Mesenchymal stem cell (in vitro differentiated cells and primary cell): ENCODE results near the gene EVA1B.

Experiments
- DNase-seq: peaks from one replicate; pipeline ENCODE4 v3.0.0-alpha.2; 2013
- H2AFZ ChIP-seq: one replicate; pipeline ENCODE4 v1.6.1; 2013; ENCODE audit warnings: low read depth, mild to moderate bottlenecking, control low read depth, inconsistent platforms, low read length, moderate library complexity
- H2AK5ac ChIP-seq: 2 replicates; pipeline ENCODE4 v1.6.1; 2013; ENCODE audit warnings: low read length, moderate library complexity, mild to moderate bottlenecking, inconsistent platforms; ENCODE audit not compliant: severe bottlenecking
- H2BK120ac ChIP-seq: one replicate; pipeline ENCODE4 v1.6.1; 2013; ENCODE audit warnings: low read depth, mild to moderate bottlenecking, inconsistent platforms, low read length, moderate library complexity
- H2BK12ac ChIP-seq, 2 experiments: one replicate each; pipeline ENCODE4 v1.6.1; 2013; ENCODE audit warnings: inconsistent platforms in 2 of 2, low read length in 2 of 2, mild to moderate bottlenecking in 2 of 2, moderate library complexity in 2 of 2, control low read depth in 1 of 2
- H2BK15ac ChIP-seq: one replicate; pipeline ENCODE4 v1.6.1; 2013; ENCODE audit warnings: mild to moderate bottlenecking, low read depth, inconsistent platforms; ENCODE audit not compliant: poor library complexity, severe bottlenecking
- H2BK5ac ChIP-seq: 2 replicates; pipeline ENCODE4 v1.6.1; 2013; ENCODE audit warnings: low read depth, mild to moderate bottlenecking, low read length, control low read depth, inconsistent platforms; ENCODE audit not compliant: poor library complexity, severe bottlenecking
- H3K14ac ChIP-seq, 2 experiments: one replicate each; pipeline ENCODE4 v1.6.1; 2013; ENCODE audit warnings: inconsistent platforms in 2 of 2, low read length in 2 of 2, control low read depth in 1 of 2, mild to moderate bottlenecking in 1 of 2, moderate library complexity in 1 of 2
- H3K18ac ChIP-seq, 2 experiments: one replicate each; pipeline ENCODE4 v1.6.1; 2013; ENCODE audit warnings: inconsistent platforms in 2 of 2, low read length in 2 of 2, control low read depth in 1 of 2, low read depth in 1 of 2, mild to moderate bottlenecking in 1 of 2
- H3K23ac ChIP-seq, 2 experiments: one replicate each; pipeline ENCODE4 v1.6.1; 2013; ENCODE audit warnings: inconsistent platforms in 2 of 2, low read length in 2 of 2, mild to moderate bottlenecking in 2 of 2, moderate library complexity in 2 of 2, control low read depth in 1 of 2
- H3K27ac ChIP-seq: 2 replicates; pipeline ENCODE4 v1.5.1; 2013; ENCODE audit warnings: mild to moderate bottlenecking, moderate library complexity, low read length, control low read depth, inconsistent platforms; ENCODE audit not compliant: poor library complexity, severe bottlenecking
- H3K27me3 ChIP-seq, 2 experiments: 2 replicates each; pipeline versions ENCODE4 v1.6.1 to v1.7.0; 2013; ENCODE audit warnings: low read length in 2 of 2, mild to moderate bottlenecking in 2 of 2, moderate library complexity in 2 of 2, control low read depth in 1 of 2, inconsistent platforms in 1 of 2; ENCODE audit not compliant: control insufficient read depth in 1 of 2, insufficient read depth in 1 of 2
- H3K36me3 ChIP-seq, 2 experiments: 2 replicates each; pipeline versions ENCODE4 v1.6.1 to v1.7.0; 2013; ENCODE audit warnings: low read length in 2 of 2, control low read depth in 1 of 2, inconsistent platforms in 1 of 2, low read depth in 1 of 2, mild to moderate bottlenecking in 1 of 2; ENCODE audit not compliant: insufficient read depth in 2 of 2, control insufficient read depth in 1 of 2
- H3K4ac ChIP-seq, 2 experiments: one replicate each; pipeline ENCODE4 v1.6.1; 2013; ENCODE audit warnings: inconsistent platforms in 2 of 2, low read length in 2 of 2, mild to moderate bottlenecking in 2 of 2, moderate library complexity in 2 of 2, control low read depth in 1 of 2, low read depth in 1 of 2
- H3K4me1 ChIP-seq: 2 replicates; pipeline ENCODE4 v1.6.1; 2013; ENCODE audit warnings: low read depth, low read length, control low read depth; ENCODE audit not compliant: control insufficient read depth, insufficient read depth
- H3K4me2 ChIP-seq: 2 replicates; pipeline ENCODE4 v1.6.1; 2013; ENCODE audit warnings: low read length, mild to moderate bottlenecking, inconsistent platforms; ENCODE audit not compliant: poor library complexity, severe bottlenecking
- H3K4me3 ChIP-seq, 2 experiments: 2 replicates each; pipeline versions ENCODE4 v1.5.1 to v1.7.0; 2013; ENCODE audit warnings: low read length in 2 of 2, mild to moderate bottlenecking in 2 of 2, control low read depth in 1 of 2, low read depth in 1 of 2; ENCODE audit not compliant: insufficient read depth in 1 of 2
- H3K79me1 ChIP-seq: replicated peaks from 2 replicates; pipeline ENCODE4 v1.6.1; 2013; ENCODE audit warnings: mild to moderate bottlenecking, control low read depth, low read length, inconsistent platforms; ENCODE audit not compliant: poor library complexity, severe bottlenecking
- H3K9ac ChIP-seq: 2 replicates; pipeline ENCODE4 v1.7.0; 2013; ENCODE audit warnings: mild to moderate bottlenecking, low read length, moderate library complexity
- H3K9me3 ChIP-seq: 2 replicates; pipeline ENCODE4 v1.7.0; 2013; ENCODE audit warnings: mild to moderate bottlenecking, low read length; ENCODE audit not compliant: control insufficient read depth
- H4K8ac ChIP-seq: one replicate; pipeline ENCODE4 v1.6.1; 2013; ENCODE audit warnings: inconsistent platforms, mild to moderate bottlenecking, low read length, moderate library complexity
- H4K91ac ChIP-seq: one replicate; pipeline ENCODE4 v1.6.1; 2013; ENCODE audit warnings: mild to moderate bottlenecking, low read length, inconsistent platforms
- WGBS: methylation state at CpG from one replicate; pipeline ENCODE4 v1.1.7; 2013; ENCODE audit warnings: mixed read lengths; 5-methylcytosine and 5-hydroxymethylcytosine counted together

EVA1B gene

DNA sequence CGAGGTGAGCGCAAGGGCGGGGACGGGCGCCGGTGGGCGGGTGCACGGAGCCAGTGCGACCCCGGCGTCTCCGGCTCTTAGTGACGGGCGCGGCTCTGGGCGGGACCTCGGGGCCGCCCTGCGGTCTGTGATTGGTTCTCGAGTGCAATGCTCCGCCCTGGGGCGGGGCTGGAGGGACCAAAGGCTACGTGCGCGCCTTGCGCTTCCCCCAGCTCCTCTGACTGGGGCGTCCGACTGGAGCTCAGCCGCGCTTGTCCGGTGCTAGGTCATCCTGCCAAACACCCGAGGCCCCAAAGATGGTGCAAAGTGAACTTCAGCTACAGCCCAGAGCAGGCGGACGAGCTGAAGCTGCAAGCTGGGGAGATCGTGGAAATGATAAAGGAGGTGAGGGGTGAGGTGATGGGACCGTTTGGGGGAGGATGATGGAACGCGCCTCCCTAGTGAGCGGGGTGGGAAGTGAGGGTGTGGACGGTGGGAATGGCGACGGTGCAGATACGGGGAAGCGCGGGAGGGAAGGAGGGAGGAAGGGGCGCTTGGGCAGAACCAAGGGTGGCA lies 16.5 kb downstream of the EVA1B start:
- no peak overlapping the region for H3K27ac ChIP-seq
- peak; percentile 91 for DNase-seq
- H3K79me1 ChIP-seq = peaks cover 33% of the 10 kb centered on the region
- peak overlapping the region; percentile 3 to 91 for H3K18ac ChIP-seq
- H2BK5ac ChIP-seq = no peak overlapping the region
- H2AFZ ChIP-seq = peak overlapping the region; percentile 95
- H3K4me3 ChIP-seq = peak overlapping the region; percentile 66 to 82
- H2AK5ac ChIP-seq = no peak overlapping the region
- H3K4me2 ChIP-seq = peak overlapping the region; percentile 93
- no peak overlapping the region for H4K8ac ChIP-seq
- peak overlapping the region; percentile 77 for H3K9ac ChIP-seq
- peak overlapping the region in 1 of 2 experiments; percentile 90 for H3K14ac ChIP-seq
- no peak overlapping the region for H2BK120ac ChIP-seq
- peaks cover 25% of the 10 kb centered on the region for H3K4me1 ChIP-seq
- no peaks in the 10 kb centered on the region for H3K9me3 ChIP-seq
- H3K27me3 ChIP-seq = no peaks in the 10 kb centered on the region
- H2BK12ac ChIP-seq = peak overlapping the region in 1 of 2 experiments; percentile 76
- 3% methylated on average over 45 of the region's 46 CpGs for WGBS
- peaks cover 43 to 52% of the 10 kb centered on the region in 2 experiments for H3K36me3 ChIP-seq
- no peak overlapping the region for H4K91ac ChIP-seq
- peak overlapping the region in 1 of 2 experiments; percentile 97 for H3K23ac ChIP-seq
- H2BK15ac ChIP-seq = no peak overlapping the region
- peak overlapping the region in 1 of 2 experiments; percentile 79 for H3K4ac ChIP-seq

DNA sequence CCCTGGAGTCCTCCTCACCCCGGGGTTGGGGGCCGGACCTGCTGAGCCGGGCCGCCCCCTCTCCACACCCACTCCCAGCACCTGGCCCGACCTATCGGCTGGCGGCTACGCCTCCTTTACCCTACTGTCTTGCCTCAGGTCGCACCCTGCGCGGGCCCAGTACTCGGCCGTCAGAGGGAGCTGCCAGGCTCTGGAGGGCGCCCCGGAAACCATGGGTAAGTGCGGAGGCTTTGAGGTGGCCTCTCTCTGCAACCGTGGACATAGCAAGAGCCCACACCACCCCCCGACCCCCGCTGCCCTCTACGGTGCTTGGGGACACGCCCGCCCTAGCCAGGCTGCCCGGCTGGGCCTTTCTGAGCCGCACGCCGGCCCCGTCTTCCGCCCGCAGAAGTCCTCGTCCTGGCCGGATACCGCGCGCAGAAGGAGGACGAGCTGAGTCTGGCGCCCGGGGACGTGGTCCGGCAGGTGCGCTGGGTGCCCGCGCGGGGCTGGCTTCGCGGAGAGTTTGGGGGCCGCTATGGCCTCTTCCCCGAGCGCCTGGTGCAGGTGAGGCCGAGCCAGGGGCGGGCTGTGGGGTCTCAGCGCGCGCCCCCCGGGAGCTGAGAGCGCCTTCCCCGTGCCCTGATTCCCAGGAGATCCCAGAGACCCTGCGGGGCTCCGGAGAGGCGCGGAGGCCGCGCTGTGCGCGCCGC lies 17.1 kb downstream of the EVA1B start, which contains the start of gene SH3D21:
Gene SH3D21, plus strand, starts transcription at position 159 of the 692 bp plus-strand sequence. Its CDS starts 53 bp downstream, at position 212.
- peak within 1 kb of the TSS in 1 of 2 experiments; percentile 79 for H3K4ac ChIP-seq
- H3K4me1 ChIP-seq = peaks cover 25% of the 10 kb centered on the region
- H2BK5ac ChIP-seq = no peak within 1 kb of the TSS
- peak within 1 kb of the TSS in 1 of 2 experiments; percentile 97 for H3K23ac ChIP-seq
- no peaks in the 10 kb centered on the region for H3K9me3 ChIP-seq
- H2AFZ ChIP-seq = peak within 1 kb of the TSS; percentile 95
- no peak within 1 kb of the TSS for H2BK15ac ChIP-seq
- 9% methylated on average over 65 of the region's 65 CpGs for WGBS
- no peak within 1 kb of the TSS for H3K27ac ChIP-seq
- peak within 1 kb of the TSS; percentile 93 for H3K4me2 ChIP-seq
- peak within 1 kb of the TSS; percentile 65 for H4K8ac ChIP-seq
- peak within 1 kb of the TSS; percentile 66 to 82 for H3K4me3 ChIP-seq
- H2AK5ac ChIP-seq = peak within 1 kb of the TSS; percentile 27
- H2BK12ac ChIP-seq = peak within 1 kb of the TSS in 1 of 2 experiments; percentile 76
- no peak within 1 kb of the TSS for H4K91ac ChIP-seq
- peak within 1 kb of the TSS; percentile 77 for H3K9ac ChIP-seq
- H3K79me1 ChIP-seq = peaks cover 35% of the 10 kb centered on the region
- H3K14ac ChIP-seq = peak within 1 kb of the TSS in 1 of 2 experiments; percentile 90
- H3K27me3 ChIP-seq = no peaks in the 10 kb centered on the region
- peak within 1 kb of the TSS; percentile 16 to 91 for H3K18ac ChIP-seq
- H2BK120ac ChIP-seq = no peak within 1 kb of the TSS
- peaks cover 49 to 55% of the 10 kb centered on the region in 2 experiments for H3K36me3 ChIP-seq
- peak; percentile 46 for DNase-seq

- WGBS = 81% methylated on average over 5 of the region's 7 CpGs
- Histone ChIP-seq H2BK5ac (no peak overlapping the region), H3K9me3 (no peaks in the 10 kb centered on the region)
These were observed 17.6 kb downstream of the EVA1B start for GRCh38 chr1:36305915-36306209.

More at GRCh38 chr1:36305915-36306209, 17.6 kb downstream of the EVA1B start:
- Histone ChIP-seq H3K4ac (no peak overlapping the region), H3K18ac (peak overlapping the region in 1 of 2 experiments; percentile 50), H3K79me1 (peaks cover 36% of the 10 kb centered on the region), H3K36me3 (peaks cover 54 to 55% of the 10 kb centered on the region in 2 experiments), H3K4me3 (no peak overlapping the region), H3K27ac (no peak overlapping the region), H2BK15ac (no peak overlapping the region), H4K91ac (no peak overlapping the region), H3K27me3 (no peaks in the 10 kb centered on the region), H4K8ac (no peak overlapping the region), H3K4me2 (no peak overlapping the region), H3K14ac (no peak overlapping the region), H2AK5ac (no peak overlapping the region), H2AFZ (no peak overlapping the region), H2BK120ac (no peak overlapping the region), H3K4me1 (peaks cover 25% of the 10 kb centered on the region), H3K9ac (no peak overlapping the region), H3K23ac (no peak overlapping the region), H2BK12ac (no peak overlapping the region)
- no peak for DNase-seq
